ENCODE results near the gene TRIM60. TPM values are rescaled to one million over a fixed set of nuclear protein-coding genes. Genes with fewer than 3 reads are reported as not detected.
"Not testable (repeated sequence)": the region's sequence is repeated elsewhere in the genome, so short reads cannot be mapped to it uniquely, and the experiment has no call there.

TRIM60 gene
- total RNA-seq (not detected), polyA plus RNA-seq (not detected)
- long read RNA-seq, donor 1: 0 reads
- long read RNA-seq, donor 2: 0 reads
- long read RNA-seq, donor 3: 0 reads

DNA sequence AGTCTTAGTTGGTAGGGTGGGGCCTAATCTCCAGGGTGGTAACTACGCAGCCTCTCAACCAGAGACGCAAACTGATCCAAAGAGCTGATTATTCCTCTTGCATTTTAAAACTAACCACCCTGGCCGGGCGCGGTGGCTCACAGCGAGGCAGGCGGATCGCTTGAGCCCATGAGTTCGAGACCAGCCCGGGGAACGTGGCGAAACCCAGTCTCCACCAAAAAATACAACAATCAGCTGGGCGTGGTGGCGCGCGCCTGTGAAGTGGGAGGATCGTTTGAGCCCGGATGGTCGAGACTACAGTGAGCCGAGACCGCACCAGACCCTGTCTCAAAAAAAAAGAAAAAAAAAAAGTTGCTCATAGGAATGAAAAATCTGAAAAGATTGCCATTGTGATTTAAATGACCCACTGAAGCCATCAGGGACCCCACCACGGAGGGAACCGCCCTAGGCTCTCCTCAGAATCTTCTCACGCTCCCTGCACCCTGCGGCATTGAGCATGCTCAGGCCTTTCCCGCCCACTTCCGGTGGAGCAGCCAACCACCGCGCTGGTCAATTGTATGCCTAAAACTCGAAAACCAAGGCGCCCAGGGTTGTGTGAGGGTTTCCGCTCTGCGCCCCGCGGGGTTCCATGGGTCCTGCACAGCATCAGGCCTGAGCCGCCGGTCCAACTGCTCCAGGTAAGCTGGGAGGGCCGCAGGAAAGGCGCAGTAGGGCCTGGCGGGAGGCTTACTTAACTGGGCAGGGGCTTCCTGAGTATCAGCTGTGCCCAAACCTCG lies at the start of gene TRIM60:
Gene TRIM60, plus strand, starts transcription at position 564 of the 776 bp plus-strand sequence. CDS start 8,074 bp downstream, outside the sequence.
- peaks cover 0 to 12% (median 0%) of the 10 kb centered on the region in 11 donors for H3K9me3 ChIP-seq
- no peaks in the 10 kb centered on the region for H3K27me3 ChIP-seq
- no peaks in the 10 kb centered on the region for H3K4me1 ChIP-seq
- ATAC-seq: no peak
- intact Hi-C loops (cut with DNase I): no loop called here
- H3K27ac ChIP-seq: no peak within 1 kb of the TSS
- H3K36me3 ChIP-seq: no peaks in the 10 kb centered on the region
- no peak for DNase-seq
- TF ChIP-seq, protein P1, sequence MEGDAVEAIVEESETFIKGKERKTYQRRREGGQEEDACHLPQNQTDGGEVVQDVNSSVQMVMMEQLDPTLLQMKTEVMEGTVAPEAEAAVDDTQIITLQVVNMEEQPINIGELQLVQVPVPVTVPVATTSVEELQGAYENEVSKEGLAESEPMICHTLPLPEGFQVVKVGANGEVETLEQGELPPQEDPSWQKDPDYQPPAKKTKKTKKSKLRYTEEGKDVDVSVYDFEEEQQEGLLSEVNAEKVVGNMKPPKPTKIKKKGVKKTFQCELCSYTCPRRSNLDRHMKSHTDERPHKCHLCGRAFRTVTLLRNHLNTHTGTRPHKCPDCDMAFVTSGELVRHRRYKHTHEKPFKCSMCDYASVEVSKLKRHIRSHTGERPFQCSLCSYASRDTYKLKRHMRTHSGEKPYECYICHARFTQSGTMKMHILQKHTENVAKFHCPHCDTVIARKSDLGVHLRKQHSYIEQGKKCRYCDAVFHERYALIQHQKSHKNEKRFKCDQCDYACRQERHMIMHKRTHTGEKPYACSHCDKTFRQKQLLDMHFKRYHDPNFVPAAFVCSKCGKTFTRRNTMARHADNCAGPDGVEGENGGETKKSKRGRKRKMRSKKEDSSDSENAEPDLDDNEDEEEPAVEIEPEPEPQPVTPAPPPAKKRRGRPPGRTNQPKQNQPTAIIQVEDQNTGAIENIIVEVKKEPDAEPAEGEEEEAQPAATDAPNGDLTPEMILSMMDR (IDR thresholded peaks at IDR 0.05): no peak
- WGBS, 2 donors: 94 to 95% methylated on average over 41 of the region's 41 CpGs
- no peak within 1 kb of the TSS for H3K4me3 ChIP-seq

DNA sequence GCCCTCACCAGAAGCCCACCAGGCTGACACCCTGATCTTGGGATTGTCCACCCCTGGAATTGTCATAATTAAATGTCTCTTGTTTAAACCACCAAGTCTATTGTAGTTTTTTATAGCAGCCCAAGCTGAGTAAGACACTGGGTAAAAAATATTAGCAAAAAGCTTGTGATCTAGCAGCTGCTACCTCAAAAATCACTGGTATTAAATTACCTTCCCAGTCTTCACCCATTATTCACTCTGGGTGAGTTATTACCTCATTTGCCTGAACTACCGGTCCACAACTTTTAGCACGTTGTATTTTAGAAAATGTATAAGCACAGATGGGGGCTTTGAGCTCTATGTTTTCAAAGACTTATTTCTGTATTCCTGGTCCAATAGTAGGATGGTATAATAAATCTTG lies 42.3 kb upstream of the TRIM60 start:
- Histone ChIP-seq H3K27me3 (peaks cover 0 to 2% (median 0%) of the 10 kb centered on the region in 7 donors), H3K4me1 (no peaks in the 10 kb centered on the region), H3K27ac (no peak overlapping the region), H3K9me3 (peaks cover 0 to 5% (median 0%) of the 10 kb centered on the region in 11 donors), H3K4me3 (no peak overlapping the region), H3K36me3 (no peaks in the 10 kb centered on the region)
- WGBS, 2 donors: 76 to 83% methylated on average over 2 of the region's 2 CpGs
- ATAC-seq (no peak), DNase-seq (no peak)
- intact Hi-C loops (cut with DNase I): no loop called here
- TF ChIP-seq, protein P1 (IDR thresholded peaks at IDR 0.05): no peak

DNA sequence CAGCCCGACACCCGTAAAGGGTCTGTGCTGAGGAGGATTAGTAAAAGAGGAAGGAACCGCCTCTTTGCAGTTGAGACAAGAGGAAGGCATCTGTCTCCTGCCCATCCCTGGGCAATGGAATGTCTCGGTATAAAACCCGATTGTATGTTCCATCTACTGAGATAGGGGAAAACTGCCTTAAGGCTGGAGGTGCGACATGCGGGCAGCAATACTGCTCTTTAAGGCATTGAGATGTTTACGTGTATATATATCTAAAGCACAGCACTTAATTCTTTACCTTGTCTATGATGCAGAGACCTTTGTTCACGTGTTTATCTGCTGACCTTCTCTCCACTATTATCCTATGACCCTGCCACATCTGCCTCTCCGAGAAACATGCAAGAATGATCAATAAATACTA lies 41.0 kb upstream of the TRIM60 start:
- intact Hi-C loops (cut with DNase I): not testable (repeated sequence)
- WGBS, 2 donors: 78 to 81% methylated on average over 10 of the region's 10 CpGs

DNA sequence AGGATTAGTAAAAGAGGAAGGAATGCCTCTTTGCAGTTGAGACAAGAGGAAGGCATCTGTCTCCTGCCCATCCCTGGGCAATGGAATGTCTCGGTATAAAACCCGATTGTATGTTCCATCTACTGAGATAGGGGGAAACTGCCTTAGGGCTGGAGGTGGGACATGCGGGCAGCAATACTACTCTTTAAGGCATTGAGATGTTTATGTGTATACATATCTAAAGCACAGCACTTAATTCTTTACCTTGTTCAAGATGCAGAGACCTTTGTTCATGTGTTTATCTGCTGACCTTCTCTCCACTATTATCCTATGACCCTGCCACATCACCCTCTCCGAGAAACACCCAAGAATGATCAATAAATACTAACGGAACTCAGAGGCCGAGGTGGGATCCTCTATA lies 35.7 kb upstream of the TRIM60 start:
- ATAC-seq; H3K4me1 ChIP-seq; H3K4me3 ChIP-seq; H3K27me3 ChIP-seq; intact Hi-C loops (cut with DNase I); H3K36me3 ChIP-seq; H3K27ac ChIP-seq; DNase-seq; H3K9me3 ChIP-seq: not testable (repeated sequence)
- WGBS, 2 donors: 81 to 84% methylated on average over 6 of the region's 6 CpGs

More for the DNA sequence above, 41.0 kb upstream of the TRIM60 start:
- H3K27me3 ChIP-seq, DNase-seq, H3K4me1 ChIP-seq, H3K9me3 ChIP-seq, H3K27ac ChIP-seq, H3K36me3 ChIP-seq, ATAC-seq, H3K4me3 ChIP-seq: not testable (repeated sequence)

DNA sequence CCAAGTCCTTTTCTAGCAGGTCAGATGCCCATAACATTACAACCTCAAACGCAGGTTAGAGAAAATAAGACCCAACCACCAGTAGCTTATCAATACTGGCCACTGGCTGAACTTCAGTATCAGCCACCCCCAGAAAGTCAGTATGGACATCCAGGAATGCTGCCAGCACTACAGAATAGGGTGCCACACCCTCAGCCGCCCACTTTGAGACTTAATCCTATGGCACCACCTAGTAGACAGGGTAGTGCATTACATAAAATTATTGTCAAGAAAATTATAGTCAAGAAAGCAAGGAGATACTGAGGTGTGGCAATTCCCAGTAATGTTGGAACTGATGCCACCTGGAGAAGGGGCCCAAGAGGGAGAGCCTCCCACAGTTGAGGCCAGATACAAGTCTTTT lies 34.5 kb upstream of the TRIM60 start:
- H3K27me3 ChIP-seq: peaks cover 0 to 9% (median 0%) of the 10 kb centered on the region in 7 donors
- DNase-seq (no peak), ATAC-seq (no peak)
- 73 to 87% methylated on average over 2 of the region's 2 CpGs for WGBS, 2 donors
- TF ChIP-seq, protein P1 (IDR thresholded peaks at IDR 0.05): no peak
- no peak overlapping the region for H3K27ac ChIP-seq
- no peaks in the 10 kb centered on the region for H3K36me3 ChIP-seq
- no peak overlapping the region for H3K4me3 ChIP-seq
- intact Hi-C loops (cut with DNase I): no loop called here
- H3K4me1 ChIP-seq: no peaks in the 10 kb centered on the region
- no peaks in the 10 kb centered on the region for H3K9me3 ChIP-seq

Measured in heart right ventricle (tissue), 16 donors.